HG03045 (cell line): ENCODE data around the gene ZNF668.
"Not testable (repeated sequence)": the region's sequence is repeated elsewhere in the genome, so short reads cannot be mapped to it uniquely, and the experiment has no call there.

Experiments used
- ATAC-seq: cut with Tn5 transposase; IDR thresholded peaks from one replicate; pipeline ENCODE4 v1.9.1; 2021; ENCODE audit warnings: mild to moderate bottlenecking, moderate library complexity; ENCODE audit not compliant: unreplicated experiment

ZNF668 gene

DNA sequence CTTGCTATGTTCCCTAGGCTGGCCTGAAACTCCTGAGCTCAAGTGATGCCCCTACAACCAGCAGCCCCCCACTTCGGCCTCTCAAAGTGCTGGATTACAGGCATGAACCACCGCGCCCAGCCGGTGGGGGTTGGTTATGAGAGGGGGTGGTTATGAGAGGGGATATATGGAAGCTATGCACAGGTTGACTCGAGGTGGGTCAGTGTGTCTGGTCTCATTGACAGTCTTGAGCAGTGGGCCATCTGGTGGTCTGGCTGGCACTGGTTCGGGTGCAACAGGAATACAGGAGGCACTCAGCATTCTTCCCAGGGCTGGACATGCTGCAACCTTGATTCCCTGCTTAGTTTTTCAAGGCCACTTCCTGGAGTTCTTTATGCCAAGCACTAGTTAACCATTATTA, 58.0 kb downstream of the ZNF668 start:
- ATAC-seq: no peak

DNA sequence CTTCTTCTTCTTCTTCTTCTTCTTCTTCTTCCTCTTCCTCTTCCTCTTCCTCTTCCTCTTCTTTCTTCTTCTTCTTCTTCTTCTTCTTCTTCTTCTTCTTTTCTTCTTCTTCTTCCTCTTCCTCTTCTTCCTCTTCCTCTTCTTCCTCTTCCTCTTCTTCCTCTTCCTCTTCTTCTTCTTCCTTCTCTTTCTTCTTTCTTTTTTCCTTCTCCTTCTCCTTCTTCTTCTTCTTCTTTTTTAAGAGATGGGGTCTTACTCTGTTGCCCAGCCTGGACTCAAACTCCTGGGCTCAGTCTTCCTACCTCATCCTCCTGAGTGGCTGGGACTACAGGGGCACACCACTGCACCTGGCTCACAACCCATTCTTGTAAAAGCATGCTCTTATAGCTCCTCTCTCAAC, 60.7 kb downstream of the ZNF668 start:
- not testable (repeated sequence) for ATAC-seq

DNA sequence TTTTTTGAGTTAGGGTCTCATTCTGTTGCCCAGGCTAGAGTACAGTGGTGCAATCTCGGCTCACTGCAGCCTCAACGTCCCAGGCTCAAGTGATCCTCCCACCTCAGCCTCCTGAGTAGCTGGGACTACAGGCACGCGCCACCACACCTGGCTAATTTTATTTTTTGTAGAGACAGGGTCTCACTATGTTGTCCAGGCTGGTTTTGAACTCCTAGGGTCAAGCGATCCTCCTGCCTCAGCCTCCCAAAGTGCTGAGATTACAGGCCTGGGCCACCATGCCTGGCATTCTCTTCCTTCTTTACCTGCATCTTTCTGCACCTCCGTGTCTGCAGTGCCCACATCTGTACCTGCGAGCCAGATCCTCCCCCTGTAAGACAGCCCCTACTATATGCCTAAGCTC, 62.2 kb downstream of the ZNF668 start:
- ATAC-seq: not testable (repeated sequence)
